Transverse colon (tissue), 4 donors: ENCODE results near the gene ATP9A. TPM values are rescaled to one million over a fixed set of nuclear protein-coding genes. Genes with fewer than 3 reads are reported as not detected.

ENCODE experiments used
- DNase-seq: peaks from one replicate; pipeline ENCODE4 v3.0.0-alpha.2; 2019
- H3K27ac ChIP-seq, 4 donors: fragments of 200-600 bp; sonication (generic); 2 replicates each; pipeline ENCODE4 v1.5.1; 2016 to 2018; ENCODE audit warnings: inconsistent platforms in 4 of 4
- H3K27me3 ChIP-seq: fragments of 200-600 bp; sonication (generic); 2 replicates; pipeline ENCODE4 v1.5.1; 2017; ENCODE audit warnings: inconsistent platforms
- H3K36me3 ChIP-seq, 4 donors: fragments of 200-600 bp; sonication (generic); 2 replicates each; pipeline ENCODE4 v1.5.1; 2017 to 2019; ENCODE audit warnings: inconsistent platforms in 4 of 4
- H3K4me1 ChIP-seq, 4 donors: fragments of 200-600 bp; sonication (generic); 2 replicates each; pipeline ENCODE4 v1.5.1; 2017 to 2020; ENCODE audit warnings: inconsistent platforms in 4 of 4
- H3K4me3 ChIP-seq, 4 donors: fragments of 200-600 bp; sonication (generic); 1 replicate in 1 of 4; 2 replicates in 3 of 4; pipeline versions ENCODE4 v1.5.1 to v1.6.1; 2017 to 2019; ENCODE audit warnings: inconsistent platforms in 4 of 4
- H3K9me3 ChIP-seq, 2 donors: fragments of 200-600 bp; sonication (generic); 2 replicates each; pipeline ENCODE4 v1.5.1; 2017 to 2019; ENCODE audit warnings: inconsistent platforms in 2 of 2
- CTCF ChIP-seq, 5 experiments: fragments of 200-600 bp in 3 of 5; fragments of 450-650 bp in 2 of 5; sonication (generic) in 3 of 5; IDR thresholded peaks; 1 replicate in 2 of 5; 2 replicates in 3 of 5; pipeline ENCODE4 v1.5.1; 2016 to 2017; ENCODE audit warnings: antibody characterized with exemption in 5 of 5, inconsistent platforms in 3 of 5, mild to moderate bottlenecking in 2 of 5, moderate library complexity in 1 of 5
- EP300 ChIP-seq: sonication (generic); formaldehyde crosslinking; IDR thresholded peaks from one replicate; pipeline ENCODE4 v1.6.1; 2017; ENCODE audit warnings: antibody characterized with exemption, low read depth
- POLR2A ChIP-seq: fragments of 450-650 bp; IDR thresholded peaks from one replicate; pipeline ENCODE4 v1.6.1; 2016; ENCODE audit warnings: antibody characterized with exemption, mild to moderate bottlenecking, moderate library complexity
- POLR2AphosphoS5 ChIP-seq, 3 donors: sonication (generic); formaldehyde crosslinking; IDR thresholded peaks; one replicate each; pipeline ENCODE4 v1.6.1; 2016; ENCODE audit warnings: antibody characterized with exemption in 3 of 3
- WGBS, 2 donors: methylation state at CpG; one replicate each; pipeline ENCODE4 v1.1.5; 2018; ENCODE audit warnings: low coverage in 1 of 2; 5-methylcytosine and 5-hydroxymethylcytosine counted together
- in situ Hi-C, 4 donors: fragments of 200-750 bp; cut with MboI; loops; one replicate each; pipeline versions ENCODE4 v1.15.0 to v1.15.1; 2017; ENCODE audit warnings: low sequenced_read_pairs in 3 of 4, low pct_ligation_motif_present in 1 of 4, low pct_unique_long_range_greater_than_20kb in 1 of 4
- intact Hi-C: fragments of 100-400 bp; cut with DNase I; formaldehyde crosslinking; loops from one replicate; pipeline ENCODE4 v1.15.1; 2023; ENCODE audit warnings: low total_unique reads
- total RNA-seq, 4 donors: library from RNA; depleted of rRNA; stranded (reverse); fragments of >200 nt; gene quantifications; one replicate each; pipeline ENCODE4 v1.1.0, GENCODE V29; 2016

ATP9A gene
- total RNA-seq, 4 donors from 2014 or later, result 66.3 to 93.0 (median 78.9) TPM

GRCh38 chr20:51811514-51812128 lies 43.4 kb upstream of the ATP9A start:
- Histone ChIP-seq H3K4me1 (no peaks in the 10 kb centered on the region), H3K9me3 (no peaks in the 10 kb centered on the region), H3K36me3 (no peaks in the 10 kb centered on the region), H3K27ac (no peak overlapping the region), H3K4me3 (no peak overlapping the region), H3K27me3 (no peaks in the 10 kb centered on the region)
- TF ChIP-seq POLR2AphosphoS5 (IDR thresholded peaks at IDR 0.05) (no peak), EP300 (no peak), POLR2A (no peak), CTCF (IDR thresholded peaks at IDR 0.05) (no peak)
- 63 to 74% methylated on average over 6 to 8 of the region's 8 CpGs for WGBS, 2 donors
- in situ Hi-C loops, result no loop called here
- DNase-seq, result no peak
- intact Hi-C loops, result no loop called here

GRCh38 chr20:51811042-51811355 lies 42.8 kb upstream of the ATP9A start:
- in situ Hi-C loops (no loop called here), intact Hi-C loops (no loop called here)
- no peaks in the 10 kb centered on the region for H3K9me3 ChIP-seq
- H3K4me1 ChIP-seq, result no peaks in the 10 kb centered on the region
- WGBS, 2 donors, result 76 to 84% methylated on average over 3 of the region's 3 CpGs
- no peaks in the 10 kb centered on the region for H3K36me3 ChIP-seq
- no peak overlapping the region for H3K4me3 ChIP-seq
- DNase-seq, result no peak
- no peaks in the 10 kb centered on the region for H3K27me3 ChIP-seq
- TF ChIP-seq EP300 (no peak), POLR2A (no peak)
- no peak overlapping the region for H3K27ac ChIP-seq

GRCh38 chr20:51810155-51811041 lies 42.2 kb upstream of the ATP9A start:
- Histone ChIP-seq H3K4me1 (no peaks in the 10 kb centered on the region), H3K9me3 (no peaks in the 10 kb centered on the region), H3K36me3 (no peaks in the 10 kb centered on the region), H3K27ac (no peak overlapping the region), H3K27me3 (no peaks in the 10 kb centered on the region), H3K4me3 (no peak overlapping the region)
- 84 to 91% methylated on average over 10 to 13 of the region's 13 CpGs for WGBS, 2 donors
- in situ Hi-C loops, result no loop called here
- DNase-seq, result no peak
- TF ChIP-seq POLR2AphosphoS5 (IDR thresholded peaks at IDR 0.05) (no peak), EP300 (no peak), POLR2A (no peak), CTCF (IDR thresholded peaks at IDR 0.05) (no peak)
- intact Hi-C loops, result no loop called here

GRCh38 chr20:51807720-51808250 lies 39.6 kb upstream of the ATP9A start:
- H3K27ac ChIP-seq, result no peak overlapping the region
- H3K9me3 ChIP-seq, result no peaks in the 10 kb centered on the region
- H3K4me3 ChIP-seq, result no peak overlapping the region
- 56 to 62% methylated on average over 5 of the region's 5 CpGs for WGBS, 2 donors
- no peak for DNase-seq
- in situ Hi-C loops (no loop called here), intact Hi-C loops (no loop called here)
- H3K4me1 ChIP-seq, result no peaks in the 10 kb centered on the region
- H3K27me3 ChIP-seq, result peaks cover 9% of the 10 kb centered on the region
- TF ChIP-seq POLR2AphosphoS5 (IDR thresholded peaks at IDR 0.05), result no peak
- no peak for TF ChIP-seq EP300
- no peak for TF ChIP-seq POLR2A
- TF ChIP-seq CTCF (IDR thresholded peaks at IDR 0.05), result no peak
- H3K36me3 ChIP-seq, result no peaks in the 10 kb centered on the region
